Epithelial cell of esophagus (primary cell): ENCODE measurements around the gene OR2T11.

ENCODE experiments used
- DNase-seq: peaks from one replicate; pipeline ENCODE4 v3.0.0; 2010; ENCODE audit warnings: low read depth
- H3K4me3 ChIP-seq: 2 replicates; pipeline ENCODE4 v1.5.1; 2011; ENCODE audit warnings: mild to moderate bottlenecking, low read length, control low read depth
- CTCF ChIP-seq: IDR thresholded peaks from 2 replicates; pipeline ENCODE4 v1.5.1; 2011; ENCODE audit warnings: low read depth, mild to moderate bottlenecking, low read length, control low read depth, inconsistent platforms; ENCODE audit not compliant: insufficient read depth; ENCODE audit errors: missing control alignments

Gene OR2T11

GRCh38 chr1:248631354-248632008 lies 3.4 kb downstream of the OR2T11 start:
- TF ChIP-seq CTCF = no peak
- H3K4me3 ChIP-seq = no peak overlapping the region
- peak; percentile 28 for DNase-seq

GRCh38 chr1:248630551-248630950 lies 4.3 kb downstream of the OR2T11 start:
- TF ChIP-seq CTCF = no peak
- no peak overlapping the region for H3K4me3 ChIP-seq
- DNase-seq = no peak

GRCh38 chr1:248627971-248628844 lies 6.7 kb downstream of the OR2T11 start:
- DNase-seq = no peak
- no peak overlapping the region for H3K4me3 ChIP-seq
- TF ChIP-seq CTCF = no peak

DNA sequence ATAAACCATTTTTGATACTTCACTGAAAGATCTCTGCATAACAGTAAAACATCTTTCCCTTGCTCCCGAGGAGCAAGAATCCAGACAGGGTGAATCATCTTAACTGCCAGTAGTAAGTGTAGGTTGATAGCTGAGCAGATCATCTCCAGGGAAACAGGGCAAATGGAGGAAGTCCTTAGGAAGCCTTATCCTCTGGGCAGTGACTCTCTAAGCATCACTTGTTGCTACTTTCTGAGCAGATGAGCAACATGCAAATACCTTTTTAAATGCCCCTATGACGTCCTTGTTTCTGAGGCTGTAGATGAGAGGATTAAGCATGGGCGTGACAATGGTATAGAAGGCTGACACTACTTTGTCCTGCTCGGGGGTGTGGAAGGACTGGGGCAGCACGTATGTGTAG lies 8.9 kb downstream of the OR2T11 start:
- no peak overlapping the region for H3K4me3 ChIP-seq
- no peak for DNase-seq
- TF ChIP-seq CTCF = no peak

GRCh38 chr1:248625166-248625565 lies 9.7 kb downstream of the OR2T11 start:
- DNase-seq = no peak
- no peak overlapping the region for H3K4me3 ChIP-seq
- TF ChIP-seq CTCF = no peak

DNA sequence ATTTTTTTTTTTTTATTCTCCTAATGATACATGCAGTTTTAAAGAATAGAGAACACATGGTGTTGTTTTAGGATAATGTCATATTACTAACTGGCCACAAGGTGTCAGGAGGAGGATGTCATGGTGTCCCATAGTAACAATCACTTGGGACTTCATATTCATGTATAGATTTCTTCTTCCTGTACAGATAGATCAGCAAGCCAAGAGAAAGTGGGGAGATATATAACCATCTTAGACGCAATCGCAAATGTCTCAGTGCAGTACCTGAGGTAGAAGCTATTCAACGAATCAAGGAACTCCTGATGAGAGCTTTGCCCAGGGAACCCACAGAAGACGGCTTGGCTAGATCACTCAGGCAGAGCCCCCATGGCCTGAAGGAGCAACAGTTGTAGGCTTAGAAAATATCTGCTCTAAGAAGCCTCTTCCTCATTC lies 12.3 kb downstream of the OR2T11 start:
- H3K4me3 ChIP-seq = no peak overlapping the region
- DNase-seq = peak; percentile 41
- peak; percentile 44 for TF ChIP-seq CTCF
